Retinal pigment epithelial cell (primary cell): ENCODE measurements around the gene CTSF.
"Not testable (repeated sequence)": the region's sequence is repeated elsewhere in the genome, so short reads cannot be mapped to it uniquely, and the experiment has no call there.

Source experiments
- DNase-seq: peaks from one replicate; pipeline ENCODE4 v3.0.0-alpha.2; 2010; ENCODE audit warnings: low read depth
- H3K4me3 ChIP-seq: 2 replicates; pipeline ENCODE4 v1.5.1; 2011; ENCODE audit warnings: mild to moderate bottlenecking, low read length, control low read depth, moderate library complexity
- CTCF ChIP-seq: conservative IDR thresholded peaks from 2 replicates; pipeline ENCODE4 v1.5.1; 2011; ENCODE audit warnings: low read depth, low read length, control low read depth, inconsistent platforms

CTSF gene

GRCh38 chr11:66607126-66607834 lies 38.9 kb upstream of the CTSF start:
- no peak overlapping the region for H3K4me3 ChIP-seq
- TF ChIP-seq CTCF = no peak
- DNase-seq = no peak

- H3K4me3 ChIP-seq, DNase-seq: not testable (repeated sequence)
These were observed 38.2 kb upstream of the CTSF start for GRCh38 chr11:66606608-66607007.

GRCh38 chr11:66604155-66604554 lies 35.7 kb upstream of the CTSF start:
- no peak for TF ChIP-seq CTCF
- no peak overlapping the region for H3K4me3 ChIP-seq
- DNase-seq = no peak

- DNase-seq = no peak
- H3K4me3 ChIP-seq = no peak overlapping the region
- no peak for TF ChIP-seq CTCF
These were observed 34.7 kb upstream of the CTSF start for GRCh38 chr11:66603072-66603471.

DNA sequence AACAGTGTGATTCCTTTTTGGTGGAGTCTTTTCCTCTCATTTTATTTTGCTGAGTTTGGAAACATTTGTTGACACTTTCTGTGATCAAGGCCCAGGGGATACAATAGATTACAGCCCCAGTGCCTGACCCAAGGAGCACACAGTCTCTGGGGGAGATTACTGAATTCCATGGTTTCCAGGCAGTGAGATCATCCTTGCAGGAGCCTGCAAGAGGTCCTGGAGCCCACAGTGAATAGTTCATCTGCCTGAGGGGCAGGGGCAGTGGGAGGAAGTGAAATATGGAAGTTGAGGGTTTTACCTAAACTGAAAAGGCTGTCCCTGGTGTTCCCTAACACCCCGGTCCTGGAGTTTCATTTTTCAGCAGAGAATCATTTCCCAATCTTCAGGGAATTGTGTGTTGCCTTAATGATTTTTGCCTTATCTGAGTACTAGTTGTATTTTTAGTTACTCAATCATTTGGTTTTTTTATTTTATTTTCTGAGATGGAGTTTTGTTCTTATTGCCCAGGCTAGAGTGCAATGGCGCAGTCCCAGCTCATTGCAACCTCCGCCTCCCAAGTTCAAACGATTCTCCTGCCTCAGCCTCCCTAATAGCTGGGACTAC lies 32.3 kb upstream of the CTSF start:
- TF ChIP-seq CTCF = no peak
- H3K4me3 ChIP-seq = no peak overlapping the region
- DNase-seq = no peak

DNA sequence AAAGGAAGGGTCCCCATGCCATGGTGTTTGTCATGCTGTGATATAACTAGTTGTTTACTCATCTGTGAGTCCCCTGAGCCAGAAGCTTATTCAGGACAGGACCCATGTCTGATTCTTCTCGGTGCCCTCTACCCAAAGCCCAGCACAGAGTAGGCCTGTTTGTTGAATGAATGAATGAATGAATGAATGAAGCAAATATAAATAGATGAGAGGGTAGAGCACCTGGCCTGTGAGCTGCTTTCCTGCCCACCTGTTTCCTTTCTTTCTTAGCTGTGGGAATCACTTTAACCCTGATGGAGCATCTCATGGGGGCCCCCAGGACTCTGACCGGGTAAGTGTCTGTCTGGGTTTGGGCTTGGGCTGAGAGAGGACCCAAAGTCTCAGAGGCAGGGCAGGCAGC lies 31.8 kb upstream of the CTSF start:
- no peak for TF ChIP-seq CTCF
- no peak overlapping the region for H3K4me3 ChIP-seq
- no peak for DNase-seq

DNA sequence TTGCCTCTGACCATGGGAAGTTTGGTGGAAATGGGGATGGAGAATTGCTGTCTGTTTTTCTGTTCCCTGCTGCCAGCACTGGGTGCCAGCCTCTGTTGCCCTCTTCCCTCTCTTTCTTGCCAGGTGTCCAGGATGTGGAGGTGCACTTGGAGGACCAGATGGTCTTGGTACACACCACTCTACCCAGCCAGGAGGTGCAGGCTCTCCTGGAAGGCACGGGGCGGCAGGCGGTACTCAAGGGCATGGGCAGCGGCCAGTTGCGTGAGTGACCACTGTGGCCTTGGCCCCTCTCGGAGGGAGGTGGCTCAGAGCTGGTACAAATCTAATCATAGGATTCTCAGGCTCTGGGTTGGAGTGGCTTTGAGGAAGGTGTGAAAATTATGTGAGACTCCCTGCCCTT lies 30.6 kb upstream of the CTSF start:
- no peak for DNase-seq
- no peak overlapping the region for H3K4me3 ChIP-seq
- TF ChIP-seq CTCF = no peak
